ENCODE results near the gene CDADC1. TPM values are rescaled to one million over a fixed set of nuclear protein-coding genes. Genes with fewer than 3 reads are reported as not detected.

CDADC1 gene
- total RNA-seq, 1 experiment from 2014 or later: 7.9 TPM

DNA sequence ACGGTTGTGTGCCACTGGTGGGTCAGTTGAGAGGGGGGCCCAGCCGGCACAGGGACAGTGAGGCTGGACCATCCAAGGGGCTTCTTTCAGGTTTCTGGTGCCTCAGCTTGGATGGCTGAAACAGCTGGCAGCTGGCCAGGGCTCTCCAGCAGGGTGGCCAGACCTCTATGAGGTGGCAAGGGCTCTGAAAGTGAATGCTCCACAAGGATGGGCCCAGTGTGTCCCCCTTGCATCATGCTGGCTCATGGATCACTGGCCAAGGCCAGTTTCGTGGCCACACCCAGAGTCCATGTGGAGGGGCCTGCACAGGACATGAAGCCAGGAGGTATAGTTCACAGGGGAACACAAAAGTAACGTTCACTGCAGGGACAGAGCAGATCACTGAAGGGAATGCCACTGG is 49.6 kb downstream of the CDADC1 start:
- Histone ChIP-seq H3K27ac (no peak overlapping the region), H3K4me1 (no peaks in the 10 kb centered on the region), H3K4me3 (no peak overlapping the region), H3K36me3 (no peaks in the 10 kb centered on the region), H3K27me3 (no peaks in the 10 kb centered on the region), H3K9me3 (replicated peaks) (no peaks in the 10 kb centered on the region)
- no peak for DNase-seq

GRCh38 chr13:49298416-49298815 is 50.7 kb downstream of the CDADC1 start:
- no peaks in the 10 kb centered on the region for H3K9me3 ChIP-seq (replicated peaks)
- H3K4me1 ChIP-seq: no peaks in the 10 kb centered on the region
- H3K27ac ChIP-seq: no peak overlapping the region
- no peaks in the 10 kb centered on the region for H3K36me3 ChIP-seq
- no peak for DNase-seq
- H3K4me3 ChIP-seq: no peak overlapping the region
- no peaks in the 10 kb centered on the region for H3K27me3 ChIP-seq

DNA sequence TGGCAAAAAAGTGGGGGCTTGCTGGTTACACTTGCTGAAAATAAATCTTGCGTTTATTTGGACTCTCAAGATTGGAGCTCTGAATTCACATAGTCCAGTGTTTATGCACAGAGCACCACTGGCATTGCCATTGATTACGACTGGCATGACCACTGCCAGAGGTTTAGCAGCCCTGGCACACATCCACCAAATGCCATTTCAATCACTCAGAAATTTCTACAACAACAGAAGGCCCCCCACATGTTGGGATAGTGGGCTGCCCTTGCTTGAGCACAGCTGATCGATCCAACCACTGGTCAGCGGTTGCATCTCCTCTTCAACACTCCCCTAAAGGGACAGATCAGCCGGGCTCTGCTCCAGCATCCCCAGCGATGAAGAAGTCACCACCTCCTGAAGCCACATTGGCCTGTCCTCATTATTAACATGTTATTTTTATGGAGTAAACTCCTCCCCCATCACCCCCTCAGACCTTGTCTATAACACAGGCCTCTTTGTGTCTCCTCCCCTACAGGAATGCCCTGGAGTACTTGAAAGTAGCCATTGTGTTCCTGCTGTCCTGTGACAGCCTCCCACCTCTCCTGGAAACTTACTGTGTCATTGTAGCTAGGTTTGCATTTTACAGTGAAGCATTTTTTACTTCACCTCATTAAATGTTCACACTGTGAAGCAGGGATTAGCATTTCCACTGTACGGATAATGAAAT is 51.3 kb downstream of the CDADC1 start:
- DNase-seq: peak in 1 of 2 experiments; percentile 33
- Histone ChIP-seq H3K27ac (no peak overlapping the region), H3K4me3 (no peak overlapping the region)

GRCh38 chr13:49300276-49300675 is 52.6 kb downstream of the CDADC1 start:
- no peak overlapping the region for H3K27ac ChIP-seq
- H3K4me3 ChIP-seq: no peak overlapping the region
- H3K36me3 ChIP-seq: no peaks in the 10 kb centered on the region
- H3K9me3 ChIP-seq (replicated peaks): no peaks in the 10 kb centered on the region
- no peaks in the 10 kb centered on the region for H3K27me3 ChIP-seq
- no peak for DNase-seq
- H3K4me1 ChIP-seq: no peaks in the 10 kb centered on the region

More for the DNA sequence above, 51.3 kb downstream of the CDADC1 start:
- Histone ChIP-seq H3K9me3 (replicated peaks) (no peaks in the 10 kb centered on the region), H3K27me3 (no peaks in the 10 kb centered on the region), H3K4me1 (no peaks in the 10 kb centered on the region), H3K36me3 (no peaks in the 10 kb centered on the region)

GRCh38 chr13:49300739-49301589 is 53.2 kb downstream of the CDADC1 start:
- no peak overlapping the region for H3K27ac ChIP-seq
- no peak overlapping the region for H3K4me3 ChIP-seq
- H3K9me3 ChIP-seq (replicated peaks): no peaks in the 10 kb centered on the region
- no peaks in the 10 kb centered on the region for H3K4me1 ChIP-seq
- no peaks in the 10 kb centered on the region for H3K36me3 ChIP-seq
- peak; percentile 51 to 79 for DNase-seq
- H3K27me3 ChIP-seq: no peaks in the 10 kb centered on the region

DNA sequence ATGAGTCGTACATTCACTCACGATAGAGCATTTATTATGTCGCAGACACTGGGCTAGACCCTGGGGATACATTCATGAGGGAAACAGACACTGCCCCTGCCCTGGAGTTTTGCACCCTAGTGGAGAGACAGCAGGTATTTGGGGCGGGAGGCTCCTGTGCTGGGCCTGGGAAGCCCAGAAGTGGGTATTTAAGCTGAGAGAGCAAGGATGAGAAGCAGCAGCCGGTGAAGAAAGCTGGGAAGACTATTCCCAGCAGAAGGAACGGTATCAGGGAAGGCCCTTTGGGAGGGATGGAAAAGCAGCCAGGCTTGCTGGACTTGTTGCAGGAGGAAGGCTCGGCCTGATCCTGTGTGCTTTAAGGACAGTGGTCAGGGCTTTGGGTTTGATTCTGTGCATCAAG is 54.5 kb downstream of the CDADC1 start:
- no peak overlapping the region for H3K27ac ChIP-seq
- H3K27me3 ChIP-seq: no peaks in the 10 kb centered on the region
- H3K4me1 ChIP-seq: no peaks in the 10 kb centered on the region
- no peak for DNase-seq
- no peaks in the 10 kb centered on the region for H3K36me3 ChIP-seq
- H3K4me3 ChIP-seq: no peak overlapping the region
- H3K9me3 ChIP-seq (replicated peaks): no peaks in the 10 kb centered on the region

DNA sequence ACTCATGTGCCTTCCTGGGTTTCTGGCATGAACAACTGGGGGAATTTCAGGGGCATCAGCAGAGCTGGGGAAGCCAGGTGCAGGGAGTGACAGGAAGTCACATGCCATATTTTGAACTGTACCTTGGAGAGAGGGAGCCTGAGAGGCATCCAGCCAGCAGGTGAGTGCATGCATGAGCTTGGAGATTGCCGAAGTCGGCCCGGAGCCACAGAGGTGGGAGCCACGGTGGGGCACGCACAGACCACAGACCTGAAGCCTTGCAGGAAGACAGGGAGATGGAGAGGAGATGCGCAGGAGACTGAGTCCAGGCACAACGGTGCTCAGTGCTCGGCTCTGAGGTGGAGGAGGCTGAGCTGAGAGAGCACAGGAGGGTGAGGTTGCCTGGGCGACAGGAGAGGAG is 55.1 kb downstream of the CDADC1 start:
- DNase-seq: no peak
- Histone ChIP-seq H3K9me3 (replicated peaks) (no peaks in the 10 kb centered on the region), H3K27ac (no peak overlapping the region), H3K4me1 (no peaks in the 10 kb centered on the region), H3K27me3 (no peaks in the 10 kb centered on the region), H3K36me3 (no peaks in the 10 kb centered on the region), H3K4me3 (no peak overlapping the region)

DNA sequence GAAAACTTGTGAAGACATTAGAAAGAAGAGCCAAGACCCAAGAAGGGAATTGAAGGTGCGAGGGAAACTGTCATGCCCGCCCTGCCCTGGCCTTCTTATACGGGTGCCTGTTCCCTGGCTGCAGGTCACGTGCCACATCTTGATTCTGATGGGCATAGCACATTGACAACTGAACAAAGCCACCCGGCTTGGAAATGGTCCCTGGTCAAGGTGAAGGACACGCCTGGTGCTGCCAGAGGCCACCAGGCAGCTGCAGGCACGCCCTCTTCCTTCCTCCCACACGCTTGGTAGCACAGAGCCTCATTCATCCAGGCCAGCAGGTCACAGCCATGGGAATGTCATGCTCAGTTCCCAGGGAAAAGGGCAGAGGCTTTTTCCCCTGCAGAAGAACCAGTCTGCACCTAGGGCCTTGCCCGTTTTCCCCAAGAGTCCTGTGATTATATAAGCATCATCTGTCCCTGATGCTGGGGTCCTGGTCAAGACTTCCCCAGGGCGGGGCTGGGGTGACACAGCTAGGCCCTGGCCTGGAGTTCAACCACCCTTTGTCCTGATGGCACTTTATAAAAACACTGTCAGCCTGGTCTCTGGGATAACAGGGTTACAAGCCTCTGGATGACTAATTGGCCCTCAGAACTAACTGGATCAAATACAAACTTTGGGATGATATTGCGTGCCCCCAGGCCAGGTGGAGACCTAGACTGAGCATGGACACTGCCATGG is 56.0 kb downstream of the CDADC1 start:
- DNase-seq: peak in 1 of 2 experiments; percentile 39
- Histone ChIP-seq H3K27ac (no peak overlapping the region), H3K4me3 (no peak overlapping the region)

DNA sequence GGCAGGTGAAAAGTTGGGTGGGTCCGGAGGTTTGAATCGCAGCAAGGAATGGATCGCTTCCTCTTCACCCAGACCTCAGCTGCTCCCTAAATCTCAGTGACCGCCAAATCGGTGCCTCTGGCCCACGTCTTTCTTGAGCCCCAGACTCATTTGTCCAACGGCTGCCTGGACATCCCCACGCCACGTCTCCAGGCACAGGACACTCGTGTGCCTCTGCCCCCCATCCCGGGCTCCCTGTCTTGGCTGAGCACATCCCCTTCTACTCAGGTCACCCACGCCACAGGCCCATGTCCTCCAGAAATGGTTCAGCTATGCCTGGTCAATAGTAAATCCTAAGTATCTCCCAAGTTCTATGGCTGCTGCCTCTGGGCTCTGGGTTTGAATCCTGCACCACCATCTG is 56.6 kb downstream of the CDADC1 start:
- no peak for DNase-seq
- no peaks in the 10 kb centered on the region for H3K36me3 ChIP-seq
- no peaks in the 10 kb centered on the region for H3K4me1 ChIP-seq
- H3K4me3 ChIP-seq: no peak overlapping the region
- H3K9me3 ChIP-seq (replicated peaks): no peaks in the 10 kb centered on the region
- no peaks in the 10 kb centered on the region for H3K27me3 ChIP-seq
- H3K27ac ChIP-seq: no peak overlapping the region

More for the DNA sequence above, 56.0 kb downstream of the CDADC1 start:
- Histone ChIP-seq H3K27me3 (no peaks in the 10 kb centered on the region), H3K36me3 (no peaks in the 10 kb centered on the region), H3K9me3 (replicated peaks) (no peaks in the 10 kb centered on the region), H3K4me1 (no peaks in the 10 kb centered on the region)

DNA sequence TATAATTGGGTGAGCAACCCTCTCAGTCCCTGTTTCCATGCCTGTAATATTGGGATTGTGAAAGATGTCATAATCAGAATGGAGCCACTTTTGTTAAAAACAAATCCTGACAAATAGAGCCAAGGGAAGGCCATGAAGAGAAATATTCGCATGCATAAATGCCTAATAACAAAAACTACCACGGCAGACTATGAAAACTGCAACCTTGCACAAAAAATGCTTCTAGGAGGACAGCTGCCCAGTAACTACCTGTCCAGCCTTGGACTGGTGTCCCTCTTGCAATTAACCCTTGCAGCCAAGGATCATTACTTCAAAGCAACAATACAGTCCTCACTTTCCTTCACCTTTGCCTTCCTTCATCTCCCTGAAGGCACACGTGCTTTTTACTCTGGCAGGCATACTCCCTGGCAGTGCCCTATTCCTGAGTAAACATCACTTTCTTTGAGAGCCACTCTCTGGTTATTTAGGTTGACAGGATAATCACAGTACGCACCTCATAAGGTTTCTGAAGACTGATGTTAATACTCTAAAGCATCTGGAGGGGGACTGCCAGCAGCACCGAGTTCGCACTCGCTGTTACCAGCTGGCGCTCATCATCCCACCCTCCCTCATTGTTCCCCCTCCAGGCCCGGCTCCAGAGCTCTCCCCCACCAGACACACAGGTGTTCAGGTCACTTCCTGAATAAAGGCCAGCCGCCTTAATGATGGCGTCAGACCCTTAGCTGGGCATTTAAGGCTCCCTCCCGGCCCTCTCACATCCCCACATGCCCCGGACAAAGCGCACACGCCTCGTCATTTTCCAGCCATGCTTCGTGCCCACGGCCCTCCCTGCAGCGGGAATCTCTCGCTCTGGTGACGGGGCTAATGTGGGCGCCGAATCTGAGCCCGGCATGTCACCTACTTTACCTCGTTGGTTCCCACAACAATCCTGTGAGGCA is 57.3 kb downstream of the CDADC1 start:
- no peak overlapping the region for H3K27ac ChIP-seq
- no peaks in the 10 kb centered on the region for H3K27me3 ChIP-seq
- no peaks in the 10 kb centered on the region for H3K36me3 ChIP-seq
- DNase-seq: no peak
- H3K9me3 ChIP-seq (replicated peaks): no peaks in the 10 kb centered on the region
- no peaks in the 10 kb centered on the region for H3K4me1 ChIP-seq
- no peak overlapping the region for H3K4me3 ChIP-seq

DNA sequence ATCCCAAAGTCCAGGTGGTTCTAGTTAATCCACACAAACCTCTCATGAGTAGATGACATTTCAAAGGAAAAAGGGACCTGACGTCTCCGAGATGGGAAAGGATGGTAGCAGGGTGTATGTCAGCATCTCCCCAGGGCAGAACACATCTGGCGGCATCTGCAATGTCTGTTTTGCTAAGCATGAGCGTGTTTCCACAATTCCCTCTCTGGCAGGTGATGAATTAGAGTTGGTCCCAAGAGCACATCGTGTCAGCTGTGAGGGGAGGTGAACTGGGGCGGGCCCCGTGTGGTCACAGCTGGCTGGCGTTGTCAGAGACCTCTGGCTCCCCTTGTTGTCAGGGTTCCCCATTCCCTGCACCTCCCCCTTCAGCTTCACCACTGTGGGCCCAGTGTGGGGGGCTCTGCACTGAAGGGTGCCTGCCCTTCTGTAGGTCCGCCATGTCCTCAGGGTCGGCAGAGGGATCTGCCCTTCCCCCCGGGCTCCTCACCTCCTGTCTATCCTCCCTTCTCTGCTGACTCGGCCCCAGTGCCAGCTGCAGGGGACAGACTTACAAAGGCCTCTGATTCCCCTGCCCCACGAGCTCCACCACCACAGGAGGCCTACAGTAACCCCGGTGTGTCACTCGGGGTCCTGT is 58.2 kb downstream of the CDADC1 start:
- Histone ChIP-seq H3K4me3 (no peak overlapping the region), H3K27ac (no peak overlapping the region), H3K9me3 (replicated peaks) (no peaks in the 10 kb centered on the region), H3K27me3 (no peaks in the 10 kb centered on the region), H3K36me3 (no peaks in the 10 kb centered on the region), H3K4me1 (no peaks in the 10 kb centered on the region)
- peak in 1 of 2 experiments; percentile 31 for DNase-seq

GRCh38 chr13:49307365-49307764 is 59.6 kb downstream of the CDADC1 start:
- no peaks in the 10 kb centered on the region for H3K9me3 ChIP-seq (replicated peaks)
- H3K4me3 ChIP-seq: no peak overlapping the region
- no peaks in the 10 kb centered on the region for H3K36me3 ChIP-seq
- no peaks in the 10 kb centered on the region for H3K4me1 ChIP-seq
- no peak for DNase-seq
- H3K27ac ChIP-seq: no peak overlapping the region
- H3K27me3 ChIP-seq: no peaks in the 10 kb centered on the region

DNA sequence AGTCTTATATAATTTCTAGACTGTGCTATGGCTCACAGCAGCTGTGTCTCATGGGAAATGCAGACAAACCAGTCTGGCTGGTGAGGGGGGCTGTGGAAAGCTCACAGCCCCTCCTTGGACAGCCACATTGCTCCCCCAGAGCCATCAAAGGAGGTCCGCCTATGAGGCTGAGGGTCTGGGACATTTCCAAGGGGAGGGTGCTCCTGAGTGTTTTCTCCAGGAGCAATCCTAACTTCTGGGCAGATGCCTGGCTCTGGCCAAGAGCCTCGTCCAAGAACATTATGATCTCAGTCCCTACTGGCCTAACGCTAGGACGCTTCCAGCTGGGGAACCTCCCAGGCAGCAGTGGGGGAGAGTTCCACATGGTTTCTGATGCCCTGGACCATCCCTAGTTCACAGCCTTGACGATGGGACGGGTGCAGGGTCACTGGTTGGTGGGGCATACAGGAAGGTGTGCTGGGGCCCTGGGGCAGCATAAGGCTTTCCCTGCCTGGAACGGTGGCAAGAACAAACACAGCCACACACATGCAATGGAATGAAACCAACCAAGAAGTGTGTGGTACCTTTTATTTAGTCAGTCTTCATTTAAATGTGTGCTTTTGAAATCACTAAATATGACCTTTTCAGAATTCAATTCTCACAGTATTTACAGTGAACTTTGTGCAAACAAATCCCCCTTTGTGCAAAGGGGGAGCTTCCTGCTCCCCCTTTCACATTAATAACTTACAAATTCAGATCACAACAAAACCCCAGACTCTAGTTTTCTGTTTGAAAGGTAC is 60.6 kb downstream of the CDADC1 start:
- H3K36me3 ChIP-seq: no peaks in the 10 kb centered on the region
- DNase-seq: no peak
- no peaks in the 10 kb centered on the region for H3K27me3 ChIP-seq
- no peak overlapping the region for H3K4me3 ChIP-seq
- no peaks in the 10 kb centered on the region for H3K4me1 ChIP-seq
- no peaks in the 10 kb centered on the region for H3K9me3 ChIP-seq (replicated peaks)
- H3K27ac ChIP-seq: no peak overlapping the region
